Ovary (tissue), 9 donors: Measurements from ENCODE around the gene KRTAP9-9. TPM values are rescaled to one million over a fixed set of nuclear protein-coding genes. Genes with fewer than 3 reads are reported as not detected.
"Not testable (repeated sequence)": the region's sequence is repeated elsewhere in the genome, so short reads cannot be mapped to it uniquely, and the experiment has no call there.

Source experiments
- DNase-seq, 5 donors: peaks; one replicate each; pipeline ENCODE4 v3.0.0-alpha.2; 2019 to 2020
- H3K27ac ChIP-seq, 2 donors: fragments of 200-600 bp; one replicate each; pipeline versions ENCODE4 v1.5.1 to v1.8.0; 2019 to 2022
- H3K27me3 ChIP-seq: fragments of 200-600 bp; one replicate; pipeline ENCODE4 v1.8.0; 2022
- H3K36me3 ChIP-seq: fragments of 200-600 bp; sonication (generic); one replicate; pipeline ENCODE4 v1.5.1; 2019
- H3K4me1 ChIP-seq: one replicate; pipeline ENCODE4 v1.8.1; 2013; ENCODE audit warnings: mild to moderate bottlenecking, moderate library complexity; ENCODE audit not compliant: insufficient read depth
- H3K4me3 ChIP-seq: fragments of 200-600 bp; sonication (generic); one replicate; pipeline ENCODE4 v1.5.1; 2017
- H3K9me3 ChIP-seq, 2 donors: fragments of 200-600 bp in 1 of 2; sonication (generic) in 1 of 2; one replicate each; pipeline versions ENCODE4 v1.5.1 to v1.8.1; 2013 to 2019; ENCODE audit warnings: mild to moderate bottlenecking in 1 of 2, moderate library complexity in 1 of 2
- EP300 ChIP-seq: sonication (generic); formaldehyde crosslinking; IDR thresholded peaks from one replicate; pipeline ENCODE4 v1.6.1; 2017; ENCODE audit warnings: antibody characterized with exemption
- POLR2A ChIP-seq: fragments of 450-650 bp; IDR thresholded peaks from one replicate; pipeline ENCODE4 v1.6.1; 2017; ENCODE audit warnings: antibody characterized with exemption, mild to moderate bottlenecking, moderate library complexity
- WGBS, 3 donors: extraction: QIAGEN DNeasy Blood & Tissue Kit in 1 of 3; methylation state at CpG; one replicate each; pipeline versions ENCODE4 v1.1.5 to v1.1.7; 2013 to 2017; 5-methylcytosine and 5-hydroxymethylcytosine counted together
- intact Hi-C, 4 donors: fragments of 100-400 bp; cut with DNase I; formaldehyde crosslinking; loops; one replicate each; pipeline versions ENCODE4 v1.11.0 to v1.15.1; 2022 to 2023
- polyA plus RNA-seq, 2 donors: library from polyadenylated mRNA; stranded (reverse); fragments of 200-250 nt in 1 of 2; fragments of 350-450 nt in 1 of 2; fragmentation: Illumina TruSeq in 1 of 2; extraction: RNeasy Lipid Tissue Mini Kit (QIAGEN cat#74804) in 1 of 2; gene quantifications; one replicate each; pipeline ENCODE4 v1.2.3, GENCODE V29; 2013 to 2014
- total RNA-seq, 7 donors: library from RNA; depleted of rRNA in 2 of 7; stranded (reverse); fragments of >200 nt in 2 of 7; fragmentation: NEBNext Ultra II Directional in 3 of 7; extraction: Animal tissue kit (Norgen Biotek cat#: 25700) in 3 of 7; gene quantifications; one replicate each; pipeline versions ENCODE4 v1.1.0 to v1.2.4, GENCODE V29; 2016 to 2023
- TF ChIP-seq, protein P1 (sequence below), 3 donors: fragments of 450-650 bp in 2 of 3; fragments of 200-600 bp in 1 of 3; IDR thresholded peaks; one replicate each; pipeline versions ENCODE4 v1.5.1 to v1.8.0; 2016 to 2022; ENCODE audit warnings: antibody characterized with exemption in 3 of 3, mild to moderate bottlenecking in 1 of 3
- donor health status: DM: no; HTN: no; CAD: no; lungs with moderate emphysema.
- donor health status: DM: no; HTN: no; CAD: no.
- donor health status: Bipolar disorder and iron deficiency.
- donor health status: DM: yes; HTN: yes; CAD: no.
- donor health status: DM: no; HTN: no; CAD: no.
- donor health status: DM: yes; HTN: yes; CAD: no.

The KRTAP9-9 gene
- total and polyA plus RNA-seq, 9 donors = not detected

DNA sequence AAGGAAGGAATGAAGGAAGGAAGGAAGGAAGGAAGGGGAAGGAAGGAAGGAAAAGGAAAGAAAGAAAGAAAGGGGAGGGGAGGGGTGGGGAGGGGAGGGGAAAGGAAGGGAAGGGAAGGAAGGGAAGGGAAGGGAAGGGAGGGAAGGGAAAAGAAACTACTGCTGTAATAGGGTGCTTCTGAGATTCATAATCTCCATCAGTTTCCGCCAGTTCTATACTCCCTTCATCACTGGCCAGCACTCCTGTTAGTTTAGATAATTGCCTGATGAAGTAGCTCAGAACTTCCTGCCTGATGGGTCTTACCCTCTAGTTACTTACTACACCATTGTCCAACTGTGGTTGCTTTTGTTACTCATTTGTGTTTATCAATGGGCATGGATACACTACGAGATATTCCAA is 8.0 kb downstream of the KRTAP9-9 start:
- DNase-seq = no peak
- intact Hi-C loops = no loop called here
- no peak for TF ChIP-seq POLR2A
- TF ChIP-seq, protein P1, sequence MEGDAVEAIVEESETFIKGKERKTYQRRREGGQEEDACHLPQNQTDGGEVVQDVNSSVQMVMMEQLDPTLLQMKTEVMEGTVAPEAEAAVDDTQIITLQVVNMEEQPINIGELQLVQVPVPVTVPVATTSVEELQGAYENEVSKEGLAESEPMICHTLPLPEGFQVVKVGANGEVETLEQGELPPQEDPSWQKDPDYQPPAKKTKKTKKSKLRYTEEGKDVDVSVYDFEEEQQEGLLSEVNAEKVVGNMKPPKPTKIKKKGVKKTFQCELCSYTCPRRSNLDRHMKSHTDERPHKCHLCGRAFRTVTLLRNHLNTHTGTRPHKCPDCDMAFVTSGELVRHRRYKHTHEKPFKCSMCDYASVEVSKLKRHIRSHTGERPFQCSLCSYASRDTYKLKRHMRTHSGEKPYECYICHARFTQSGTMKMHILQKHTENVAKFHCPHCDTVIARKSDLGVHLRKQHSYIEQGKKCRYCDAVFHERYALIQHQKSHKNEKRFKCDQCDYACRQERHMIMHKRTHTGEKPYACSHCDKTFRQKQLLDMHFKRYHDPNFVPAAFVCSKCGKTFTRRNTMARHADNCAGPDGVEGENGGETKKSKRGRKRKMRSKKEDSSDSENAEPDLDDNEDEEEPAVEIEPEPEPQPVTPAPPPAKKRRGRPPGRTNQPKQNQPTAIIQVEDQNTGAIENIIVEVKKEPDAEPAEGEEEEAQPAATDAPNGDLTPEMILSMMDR (IDR thresholded peaks at IDR 0.05) = no peak
- TF ChIP-seq EP300 = no peak
- H3K4me3 ChIP-seq = no peak overlapping the region
- H3K27me3 ChIP-seq = no peaks in the 10 kb centered on the region
- H3K4me1 ChIP-seq = no peaks in the 10 kb centered on the region
- no peaks in the 10 kb centered on the region for H3K9me3 ChIP-seq
- no peaks in the 10 kb centered on the region for H3K36me3 ChIP-seq
- WGBS, 3 donors = 75 to 88% (median 75%) methylated on average over 2 of the region's 2 CpGs
- H3K27ac ChIP-seq = no peak overlapping the region

DNA sequence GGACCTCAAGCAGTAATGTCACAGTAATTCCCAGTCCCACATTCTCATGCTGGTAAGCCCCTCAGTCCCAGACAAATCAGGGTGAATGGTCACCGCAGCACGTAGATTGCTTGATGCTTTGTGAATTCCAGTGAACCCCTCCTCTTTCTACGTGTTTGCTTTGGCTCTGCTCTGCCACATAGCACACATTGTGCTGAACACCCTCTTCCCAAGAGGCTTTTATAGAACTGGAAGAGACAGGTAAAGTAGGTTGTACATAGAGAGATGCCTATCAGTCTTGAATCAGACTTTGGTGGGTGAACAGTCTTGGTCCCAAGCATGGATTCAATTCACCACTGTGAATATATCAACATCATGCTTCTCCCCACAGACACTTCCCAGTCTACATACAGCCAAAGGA is 9.4 kb downstream of the KRTAP9-9 start:
- Histone ChIP-seq H3K27ac (no peak overlapping the region), H3K4me1 (no peaks in the 10 kb centered on the region), H3K36me3 (no peaks in the 10 kb centered on the region), H3K4me3 (no peak overlapping the region), H3K9me3 (no peaks in the 10 kb centered on the region), H3K27me3 (no peaks in the 10 kb centered on the region)
- intact Hi-C loops = no loop called here
- no peak for TF ChIP-seq POLR2A
- TF ChIP-seq EP300 = no peak
- TF ChIP-seq, protein P1 (IDR thresholded peaks at IDR 0.05) = no peak
- WGBS, 3 donors = 74 to 81% (median 76%) methylated on average over 3 of the region's 3 CpGs
- DNase-seq = no peak

DNA sequence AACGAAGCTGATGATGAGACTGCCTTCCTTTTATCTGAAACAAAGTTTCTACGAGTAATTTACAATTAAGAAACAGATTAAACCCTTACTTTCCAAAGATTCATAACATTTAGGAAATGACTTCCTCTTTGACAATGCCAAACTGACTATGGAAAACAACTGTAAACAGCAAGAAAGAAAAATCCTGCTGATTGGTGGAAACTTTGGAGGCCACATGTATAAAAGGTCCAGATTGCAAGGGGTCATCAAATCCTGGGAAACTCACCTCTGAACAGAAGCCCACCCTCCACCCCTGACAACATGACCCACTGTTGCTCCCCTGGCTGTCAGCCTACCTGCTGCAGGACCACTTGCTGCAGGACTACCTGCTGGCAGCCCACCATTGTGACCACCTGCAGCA is 9.9 kb downstream of the KRTAP9-9 start, which contains the start of gene KRTAP9-6:
KRTAP9-6 (plus strand) TSS at position 301 of the 400 bp plus-strand sequence; CDS start at position 301, 0 bp downstream.
- WGBS, 3 donors = 31 to 45% (median 37%) methylated on average over 2 of the region's 2 CpGs
- Histone ChIP-seq H3K36me3 (no peaks in the 10 kb centered on the region), H3K4me3 (no peak within 1 kb of the TSS), H3K4me1 (no peaks in the 10 kb centered on the region), H3K27ac (no peak within 1 kb of the TSS), H3K9me3 (no peaks in the 10 kb centered on the region), H3K27me3 (no peaks in the 10 kb centered on the region)
- intact Hi-C loops = no loop called here
- TF ChIP-seq EP300 = no peak
- TF ChIP-seq, protein P1 (IDR thresholded peaks at IDR 0.05) = no peak
- no peak for TF ChIP-seq POLR2A
- no peak for DNase-seq

DNA sequence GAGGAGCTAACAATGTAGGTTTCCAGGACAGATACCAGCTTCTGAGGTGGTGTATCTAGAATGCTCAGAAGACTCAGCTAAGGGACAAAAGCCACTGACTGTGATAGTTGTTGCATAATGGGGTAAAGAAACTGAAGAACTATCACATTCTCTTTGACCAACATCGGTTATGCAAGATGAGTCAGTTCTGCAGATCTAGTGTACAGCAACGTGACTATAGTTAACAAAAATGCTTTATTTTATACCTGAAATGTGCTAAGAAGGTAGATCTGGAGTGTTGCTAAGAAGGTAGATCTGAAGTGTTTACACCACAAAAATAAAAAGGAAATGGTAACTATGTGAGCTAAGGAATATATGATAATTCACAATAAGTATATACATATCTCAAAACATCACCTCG is 12.5 kb downstream of the KRTAP9-9 start:
- Histone ChIP-seq H3K4me1 (no peaks in the 10 kb centered on the region), H3K4me3 (no peak overlapping the region), H3K36me3 (no peaks in the 10 kb centered on the region), H3K27me3 (no peaks in the 10 kb centered on the region), H3K9me3 (no peaks in the 10 kb centered on the region), H3K27ac (no peak overlapping the region)
- TF ChIP-seq, protein P1 (IDR thresholded peaks at IDR 0.05) = no peak
- TF ChIP-seq EP300 (no peak), POLR2A (no peak)
- WGBS, 3 donors = 83 to 90% (median 88%) methylated on average over 3 of the region's 3 CpGs
- no peak for DNase-seq
- intact Hi-C loops = no loop called here

DNA sequence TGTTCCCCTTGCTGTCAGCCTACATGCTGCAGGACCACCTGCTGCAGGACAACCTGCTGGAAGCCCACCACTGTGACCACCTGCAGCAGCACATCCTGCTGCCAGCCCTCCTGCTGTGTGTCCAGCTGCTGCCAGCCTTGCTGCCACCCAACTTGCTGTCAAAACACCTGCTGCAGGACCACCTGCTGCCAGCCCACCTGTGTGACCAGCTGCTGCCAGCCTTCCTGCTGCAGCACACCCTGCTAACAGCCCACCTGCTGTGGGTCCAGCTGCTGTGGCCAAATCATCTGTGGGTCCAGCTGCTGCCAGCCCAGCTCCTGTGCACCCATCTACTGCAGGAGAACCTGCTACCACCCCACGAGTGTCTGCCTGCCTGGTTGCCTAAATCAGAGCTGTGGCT is 16.1 kb downstream of the KRTAP9-9 start:
- intact Hi-C loops, H3K4me3 ChIP-seq, H3K9me3 ChIP-seq, H3K27me3 ChIP-seq, H3K27ac ChIP-seq, H3K4me1 ChIP-seq, H3K36me3 ChIP-seq, DNase-seq: not testable (repeated sequence)
- WGBS, 3 donors = 48 to 57% (median 50%) methylated on average over 1 of the region's 1 CpG
